ENCODE results near the gene SIRT7. TPM values are rescaled to one million over a fixed set of nuclear protein-coding genes. Genes with fewer than 3 reads are reported as not detected.

SIRT7 gene
- total RNA-seq, 2 experiments from 2014 or later, result 56.7 to 57.5 TPM

GRCh38 chr17:81888105-81888987 is 29.6 kb downstream of the SIRT7 start:
- peaks cover 55% of the 10 kb centered on the region for H3K36me3 ChIP-seq (ENCODE audit: insufficient read depth, low read length)
- H3K4me3 Mint-ChIP-seq, result peak overlapping the region; percentile 83
- DNase-seq, result peak in 1 of 14 experiments; percentile 4
- H3K4me1 Mint-ChIP-seq (ENCODE audit: low read depth), result peaks cover 10% of the 10 kb centered on the region
- H3K36me3 Mint-ChIP-seq (ENCODE audit: low read depth), result peaks cover 72% of the 10 kb centered on the region
- no peak overlapping the region for H3K4me3 ChIP-seq (ENCODE audit: low read length)
- ATAC-seq (ENCODE audit: poor library complexity), result no peak
- H3K9me3 ChIP-seq (ENCODE audit: control insufficient read depth in 1 of 2, insufficient read depth in 1 of 2, low read length in 2 of 2), result no peaks in the 10 kb centered on the region
- POLR2A ChIA-PET, result no interaction called here
- no peaks in the 10 kb centered on the region for H3K9me3 Mint-ChIP-seq
- no peak overlapping the region for H3K27ac ChIP-seq (ENCODE audit: low read depth in 1 of 2, low read length in 2 of 2)
- no peak for TF ChIP-seq CTCF (IDR thresholded peaks at IDR 0.05)
- no peaks in the 10 kb centered on the region for H3K27me3 ChIP-seq (ENCODE audit: control insufficient read depth in 1 of 2, insufficient read depth in 2 of 2, low read length in 2 of 2)
- intact Hi-C loops (cut with DNase I, micrococcal nuclease), result no loop called here
- H3K27ac Mint-ChIP-seq, result peak overlapping the region; percentile 40
- no peaks in the 10 kb centered on the region for H3K27me3 Mint-ChIP-seq
- CTCF ChIA-PET, result no interaction called here
- H3K4me1 ChIP-seq (ENCODE audit: insufficient read depth, low read length), result peaks cover 27% of the 10 kb centered on the region

- intact Hi-C loops (cut with DNase I, micrococcal nuclease), result no loop called here
Observed at GRCh38 chr17:81885869-81886548, 32.0 kb downstream of the SIRT7 start.

GRCh38 chr17:81885454-81885853 is 32.5 kb downstream of the SIRT7 start:
- ChIA-PET CTCF (no interaction called here), POLR2A (interaction anchor here (1.1 to 1.5 kb wide), 2 partner anchors 15 to 18 kb away, joined by 3 to 5 read pairs; no protein-coding TSS in a partner anchor)
- H3K9me3 ChIP-seq (ENCODE audit: control insufficient read depth in 1 of 2, insufficient read depth in 1 of 2, low read length in 2 of 2), result no peaks in the 10 kb centered on the region
- peaks cover 5% of the 10 kb centered on the region for H3K4me1 Mint-ChIP-seq (ENCODE audit: low read depth)
- no peaks in the 10 kb centered on the region for H3K9me3 Mint-ChIP-seq
- H3K27me3 Mint-ChIP-seq, result no peaks in the 10 kb centered on the region
- no peak for ATAC-seq (ENCODE audit: poor library complexity)
- H3K36me3 ChIP-seq (ENCODE audit: insufficient read depth, low read length), result peaks cover 63% of the 10 kb centered on the region
- peaks cover 79% of the 10 kb centered on the region for H3K36me3 Mint-ChIP-seq (ENCODE audit: low read depth)
- DNase-seq, result no peak
- H3K4me3 Mint-ChIP-seq, result peak overlapping the region; percentile 38
- H3K27ac ChIP-seq (ENCODE audit: low read depth in 1 of 2, low read length in 2 of 2), result no peak overlapping the region
- H3K27me3 ChIP-seq (ENCODE audit: control insufficient read depth in 1 of 2, insufficient read depth in 2 of 2, low read length in 2 of 2), result no peaks in the 10 kb centered on the region
- intact Hi-C loops (cut with DNase I, micrococcal nuclease), result no loop called here
- no peak overlapping the region for H3K4me3 ChIP-seq (ENCODE audit: low read length)
- H3K4me1 ChIP-seq (ENCODE audit: insufficient read depth, low read length), result peaks cover 13% of the 10 kb centered on the region
- TF ChIP-seq CTCF (IDR thresholded peaks at IDR 0.05), result no peak
- H3K27ac Mint-ChIP-seq, result no peak overlapping the region

More at GRCh38 chr17:81885869-81886548, 32.0 kb downstream of the SIRT7 start:
- Mint-ChIP-seq H3K4me3 (peak overlapping the region; percentile 38), H3K4me1 (ENCODE audit: low read depth) (peaks cover 5% of the 10 kb centered on the region), H3K36me3 (ENCODE audit: low read depth) (peaks cover 78% of the 10 kb centered on the region), H3K27ac (no peak overlapping the region), H3K27me3 (no peaks in the 10 kb centered on the region), H3K9me3 (no peaks in the 10 kb centered on the region)
- H3K9me3 ChIP-seq (ENCODE audit: control insufficient read depth in 1 of 2, insufficient read depth in 1 of 2, low read length in 2 of 2), result no peaks in the 10 kb centered on the region
- ChIA-PET POLR2A (interaction anchor here (1.1 to 1.5 kb wide), 2 partner anchors 16 to 19 kb away, joined by 3 to 5 read pairs; no protein-coding TSS in a partner anchor), CTCF (no interaction called here)
- H3K27me3 ChIP-seq (ENCODE audit: control insufficient read depth in 1 of 2, insufficient read depth in 2 of 2, low read length in 2 of 2), result no peaks in the 10 kb centered on the region
- H3K4me3 ChIP-seq (ENCODE audit: low read length), result no peak overlapping the region
- peaks cover 18% of the 10 kb centered on the region for H3K4me1 ChIP-seq (ENCODE audit: insufficient read depth, low read length)
- no peak for TF ChIP-seq CTCF (IDR thresholded peaks at IDR 0.05)
- H3K36me3 ChIP-seq (ENCODE audit: insufficient read depth, low read length), result peaks cover 63% of the 10 kb centered on the region
- ATAC-seq (ENCODE audit: poor library complexity), result no peak
- H3K27ac ChIP-seq (ENCODE audit: low read depth in 1 of 2, low read length in 2 of 2), result no peak overlapping the region
- DNase-seq, result peak in 1 of 14 experiments; percentile 3

All from CD4-positive, alpha-beta T cell (primary cell).